Neural progenitor cell (in vitro differentiated cells): Measurements from ENCODE around the gene GKN2.

Source experiments
- CTCF ChIP-seq: fragments of 200-600 bp; sonication (generic); IDR thresholded peaks from 2 replicates; pipeline ENCODE4 v1.5.1; 2017; ENCODE audit warnings: antibody characterized with exemption, mild to moderate bottlenecking
- EZH2 ChIP-seq: fragments of 200-600 bp; sonication (generic); IDR thresholded peaks from 2 replicates; pipeline ENCODE4 v1.6.1; 2017; ENCODE audit warnings: antibody characterized with exemption, mild to moderate bottlenecking, moderate library complexity
- EZH2phosphoT487 ChIP-seq: fragments of 200-600 bp; sonication (generic); IDR thresholded peaks from 2 replicates; pipeline ENCODE4 v1.6.1; 2017; ENCODE audit warnings: antibody characterized with exemption

GRCh38 chr2:68971591-68972231, 19.0 kb upstream of the GKN2 start:
- TF ChIP-seq CTCF (no peak), EZH2 (no peak), EZH2phosphoT487 (no peak)
